Upper lobe of left lung (tissue), 4 donors: ENCODE data around the gene AOC1.

Experiments
- EP300 ChIP-seq, 4 donors: sonication (generic); formaldehyde crosslinking; IDR thresholded peaks; one replicate each; pipeline ENCODE4 v1.5.1; 2017; ENCODE audit warnings: antibody characterized with exemption in 4 of 4, control low read depth in 2 of 4
- TF ChIP-seq, protein P1 (sequence below), 6 experiments: fragments of 450-650 bp in 4 of 6; fragments of 200-600 bp in 2 of 6; sonication (generic) in 2 of 6; IDR thresholded peaks; one replicate each; pipeline ENCODE4 v1.5.1; 2016 to 2019; ENCODE audit warnings: antibody characterized with exemption in 6 of 6

DNA sequence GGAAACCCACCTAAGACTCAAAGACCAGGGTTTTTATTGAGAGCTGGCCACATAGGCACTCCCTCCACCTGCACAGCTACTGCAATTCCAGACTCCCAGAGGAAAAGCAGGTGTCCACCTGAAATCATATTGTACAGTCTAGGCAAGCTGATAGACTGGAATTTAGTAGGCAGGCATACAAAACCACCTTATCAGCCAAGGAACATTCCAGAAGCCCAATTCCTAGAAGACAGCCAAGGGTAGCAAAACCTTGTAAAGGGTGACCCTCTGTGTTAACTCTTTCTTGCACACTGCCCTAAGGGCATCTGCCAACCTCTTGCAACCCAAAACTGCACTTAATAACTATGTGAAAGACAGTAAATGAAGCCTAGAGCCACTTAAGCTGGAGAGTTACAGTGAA, 46.5 kb upstream of the AOC1 start:
- TF ChIP-seq, protein P1, sequence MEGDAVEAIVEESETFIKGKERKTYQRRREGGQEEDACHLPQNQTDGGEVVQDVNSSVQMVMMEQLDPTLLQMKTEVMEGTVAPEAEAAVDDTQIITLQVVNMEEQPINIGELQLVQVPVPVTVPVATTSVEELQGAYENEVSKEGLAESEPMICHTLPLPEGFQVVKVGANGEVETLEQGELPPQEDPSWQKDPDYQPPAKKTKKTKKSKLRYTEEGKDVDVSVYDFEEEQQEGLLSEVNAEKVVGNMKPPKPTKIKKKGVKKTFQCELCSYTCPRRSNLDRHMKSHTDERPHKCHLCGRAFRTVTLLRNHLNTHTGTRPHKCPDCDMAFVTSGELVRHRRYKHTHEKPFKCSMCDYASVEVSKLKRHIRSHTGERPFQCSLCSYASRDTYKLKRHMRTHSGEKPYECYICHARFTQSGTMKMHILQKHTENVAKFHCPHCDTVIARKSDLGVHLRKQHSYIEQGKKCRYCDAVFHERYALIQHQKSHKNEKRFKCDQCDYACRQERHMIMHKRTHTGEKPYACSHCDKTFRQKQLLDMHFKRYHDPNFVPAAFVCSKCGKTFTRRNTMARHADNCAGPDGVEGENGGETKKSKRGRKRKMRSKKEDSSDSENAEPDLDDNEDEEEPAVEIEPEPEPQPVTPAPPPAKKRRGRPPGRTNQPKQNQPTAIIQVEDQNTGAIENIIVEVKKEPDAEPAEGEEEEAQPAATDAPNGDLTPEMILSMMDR (IDR thresholded peaks at IDR 0.05) = no peak
- no peak for TF ChIP-seq EP300 (IDR thresholded peaks at IDR 0.05)
